Left forelimb (tissue), 1 donor: ENCODE measurements around the gene CHMP4B.
"Not testable (repeated sequence)": the region's sequence is repeated elsewhere in the genome, so short reads cannot be mapped to it uniquely, and the experiment has no call there.

Experiments
- DNase-seq: peaks from one replicate; pipeline ENCODE4 v3.0.0-alpha.2; 2018; ENCODE audit warnings: low spot score

CHMP4B gene

DNA sequence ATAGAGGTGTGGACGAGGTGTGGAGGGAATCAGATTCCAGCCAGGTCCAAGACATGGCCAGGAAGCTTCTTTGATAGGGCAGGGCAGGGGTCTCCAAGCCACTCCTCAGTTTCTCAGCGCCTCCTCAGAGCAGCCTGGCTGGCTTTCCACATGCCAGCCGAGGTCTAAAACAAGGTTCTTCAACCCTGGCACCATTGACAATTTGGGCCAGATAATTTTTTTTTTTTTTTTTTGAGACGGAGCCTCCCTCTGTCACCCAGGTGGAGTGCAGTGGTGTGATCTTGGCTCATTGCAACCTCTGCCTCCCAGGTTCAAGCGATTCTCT, 21.3 kb upstream of the CHMP4B start:
- no peak for DNase-seq

DNA sequence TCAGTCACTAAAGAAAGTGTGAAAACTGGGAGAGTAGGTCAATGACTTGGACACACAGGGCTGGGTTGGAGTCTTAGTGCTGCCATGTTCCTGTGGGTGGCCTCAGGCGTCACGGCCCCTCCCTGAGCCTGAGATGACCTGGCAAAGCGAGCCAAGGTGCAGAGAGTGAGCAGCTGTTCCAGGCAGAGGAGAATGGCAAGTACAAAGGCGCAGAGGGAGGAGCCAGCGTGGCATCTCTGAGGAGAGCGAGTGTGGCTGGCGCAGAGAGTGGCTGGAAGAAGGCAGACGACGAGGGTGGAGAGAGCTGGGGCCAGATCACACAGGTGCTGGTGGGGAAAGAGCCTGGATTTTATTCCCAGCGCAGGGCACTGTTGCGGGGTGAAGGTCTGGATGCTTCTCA, 20.6 kb upstream of the CHMP4B start:
- DNase-seq = no peak

DNA sequence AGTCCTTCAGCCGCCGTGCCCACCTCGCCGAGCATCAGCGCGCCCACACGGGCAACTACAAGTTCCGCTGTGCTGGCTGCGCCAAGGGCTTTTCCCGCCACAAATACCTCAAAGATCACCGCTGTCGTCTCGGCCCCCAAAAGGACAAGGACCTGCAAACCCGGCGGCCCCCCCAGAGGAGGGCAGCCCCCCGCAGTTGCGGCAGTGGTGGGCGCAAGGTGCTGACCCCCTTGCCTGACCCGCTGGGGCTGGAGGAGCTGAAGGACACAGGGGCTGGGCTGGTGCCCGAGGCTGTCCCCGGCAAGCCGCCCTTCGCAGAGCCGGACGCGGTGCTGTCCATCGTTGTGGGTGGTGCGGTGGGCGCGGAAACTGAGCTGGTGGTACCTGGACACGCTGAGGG, 20.1 kb upstream of the CHMP4B start:
- no peak for DNase-seq

DNA sequence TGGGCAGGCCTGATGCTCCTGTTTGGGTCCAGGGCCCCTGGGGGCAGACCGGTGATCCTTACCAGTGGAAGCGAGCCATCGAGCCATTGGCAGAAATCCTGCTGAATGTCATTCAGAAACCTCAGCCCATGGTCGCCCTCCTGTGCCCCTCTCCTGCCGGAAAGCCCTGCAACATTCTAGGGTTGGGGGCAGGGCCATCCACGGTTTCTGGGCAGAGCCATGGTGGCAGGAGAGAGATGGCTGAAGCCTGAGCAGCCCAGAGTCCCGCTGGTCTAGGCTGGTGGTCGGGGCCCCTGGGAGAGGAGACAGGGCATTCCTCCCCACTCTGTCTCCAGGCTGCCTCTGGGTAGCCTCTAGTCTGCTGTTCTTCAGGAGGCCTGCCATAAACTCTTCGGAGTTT, 19.6 kb upstream of the CHMP4B start:
- no peak for DNase-seq

DNA sequence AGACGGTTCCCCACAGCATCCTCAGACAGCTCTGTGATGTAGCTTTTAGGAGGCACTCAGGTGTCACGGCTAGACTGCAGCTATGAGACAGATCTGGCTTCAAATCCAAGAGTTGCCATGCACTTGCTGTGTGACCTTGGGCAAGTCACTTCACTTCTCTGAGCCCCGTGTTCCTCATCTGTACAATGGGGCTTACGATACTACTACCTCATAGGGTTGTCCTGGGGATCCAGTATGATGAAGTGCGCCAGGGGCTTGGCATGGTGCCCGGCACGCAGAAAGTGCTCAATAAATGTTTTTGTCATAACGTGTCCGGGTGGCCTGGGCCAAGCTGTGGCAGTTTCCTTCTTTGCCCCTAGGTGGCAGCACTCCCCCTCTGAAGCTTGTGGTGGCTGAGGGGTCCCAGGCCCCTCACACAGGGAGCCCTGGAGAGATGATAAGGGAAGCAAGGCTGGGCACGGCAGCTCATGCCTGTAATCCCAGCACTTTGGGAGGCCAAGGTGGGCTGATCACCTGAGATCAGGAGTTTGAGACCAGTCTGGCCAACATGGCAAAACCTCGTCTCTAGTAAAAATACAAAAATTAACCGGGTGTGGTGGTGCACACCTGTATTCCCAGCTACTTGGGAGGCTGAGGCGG, 19.1 kb upstream of the CHMP4B start:
- no peak for DNase-seq

DNA sequence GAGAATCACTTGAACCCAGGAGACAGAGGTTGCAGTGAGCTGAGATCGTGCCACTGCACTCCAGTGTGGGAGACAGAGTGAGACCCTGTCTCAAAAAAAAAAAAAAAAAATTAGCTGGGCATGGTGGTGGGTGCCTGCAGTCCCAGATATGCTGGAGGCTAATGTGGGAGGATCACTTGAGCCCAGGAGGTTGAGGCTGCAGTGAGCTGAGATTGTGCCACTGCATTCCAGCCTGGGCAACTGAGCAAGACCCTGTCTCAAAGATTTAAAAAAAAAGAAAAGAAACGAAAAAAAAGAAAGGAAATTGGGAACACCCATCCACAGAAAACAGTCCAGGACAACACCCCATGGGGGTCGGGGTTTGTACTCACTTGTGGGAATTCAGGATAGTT, 18.6 kb upstream of the CHMP4B start:
- DNase-seq = not testable (repeated sequence)

DNA sequence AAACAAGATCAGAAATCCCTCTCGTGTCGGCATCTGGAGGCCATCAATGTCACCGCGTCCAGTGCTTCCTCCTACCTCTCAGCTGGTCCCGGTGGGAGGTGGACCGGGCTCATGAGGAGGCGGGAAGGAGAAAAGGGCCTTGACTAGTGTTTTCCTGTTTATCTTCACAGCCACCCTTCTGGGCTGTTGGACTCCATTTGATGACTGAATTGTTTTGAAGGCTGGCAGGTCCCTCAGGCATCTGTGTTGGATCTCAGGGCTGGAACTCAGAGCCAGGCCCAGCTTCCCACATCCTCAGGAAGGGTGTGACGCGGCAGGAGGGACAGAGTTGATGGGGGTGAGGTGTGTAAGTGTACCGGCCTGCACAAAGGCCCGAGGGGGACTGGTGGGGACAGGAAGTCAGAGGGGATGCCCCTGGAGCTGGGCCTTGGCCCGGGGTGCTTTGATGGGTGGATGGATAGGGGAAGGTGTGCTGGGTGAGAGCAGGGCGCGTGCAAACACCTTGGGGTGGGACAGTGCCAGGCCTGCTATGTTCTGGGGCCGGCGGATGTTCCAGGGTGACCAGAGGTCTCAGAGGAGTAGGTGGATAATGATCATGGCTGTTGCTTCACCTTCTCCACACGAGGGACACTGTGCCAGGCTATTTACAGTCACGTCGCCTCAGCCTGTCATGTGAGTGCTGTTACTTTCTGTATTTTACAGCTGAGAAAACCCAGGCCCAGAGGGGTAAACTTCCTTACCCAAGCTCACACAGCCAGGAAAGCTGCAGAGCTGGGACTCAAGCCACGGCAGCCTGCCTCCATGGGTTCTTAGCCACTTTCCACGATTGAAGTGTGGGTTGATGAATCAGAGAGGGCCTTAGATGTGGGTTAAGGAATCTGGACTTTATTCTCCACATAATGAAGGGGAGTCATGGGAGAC, 17.9 kb upstream of the CHMP4B start:
- no peak for DNase-seq

DNA sequence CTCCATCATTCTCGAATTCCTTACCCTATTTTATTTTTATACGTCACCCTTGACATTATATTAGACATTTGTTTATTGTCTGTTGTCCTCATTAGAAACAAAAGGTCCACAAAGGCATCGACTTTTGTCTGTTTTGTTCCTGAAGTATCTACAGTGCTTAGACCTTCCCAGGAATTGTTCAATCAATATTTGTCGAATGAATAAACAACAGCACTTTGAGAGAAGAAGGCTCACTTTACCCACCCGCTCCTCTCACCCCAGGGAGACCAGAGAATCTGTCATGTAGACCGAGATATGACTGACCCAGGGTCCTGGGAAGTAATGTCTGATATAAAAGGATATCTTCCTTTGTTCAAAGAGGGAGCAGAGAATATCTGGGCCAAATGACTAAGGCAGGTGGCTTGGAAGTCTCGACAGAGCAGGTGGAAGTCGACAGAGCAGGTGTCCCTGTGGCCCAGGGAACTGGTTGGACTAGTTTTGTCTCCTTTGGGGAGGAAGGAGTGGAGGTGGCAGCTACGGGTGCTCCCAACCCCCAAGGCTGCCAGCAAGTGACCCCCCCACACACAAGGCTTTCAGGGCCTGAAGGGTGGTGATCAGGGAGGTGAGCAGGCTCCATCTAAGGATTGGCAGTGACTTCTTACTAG, 14.8 kb upstream of the CHMP4B start:
- DNase-seq = no peak

DNA sequence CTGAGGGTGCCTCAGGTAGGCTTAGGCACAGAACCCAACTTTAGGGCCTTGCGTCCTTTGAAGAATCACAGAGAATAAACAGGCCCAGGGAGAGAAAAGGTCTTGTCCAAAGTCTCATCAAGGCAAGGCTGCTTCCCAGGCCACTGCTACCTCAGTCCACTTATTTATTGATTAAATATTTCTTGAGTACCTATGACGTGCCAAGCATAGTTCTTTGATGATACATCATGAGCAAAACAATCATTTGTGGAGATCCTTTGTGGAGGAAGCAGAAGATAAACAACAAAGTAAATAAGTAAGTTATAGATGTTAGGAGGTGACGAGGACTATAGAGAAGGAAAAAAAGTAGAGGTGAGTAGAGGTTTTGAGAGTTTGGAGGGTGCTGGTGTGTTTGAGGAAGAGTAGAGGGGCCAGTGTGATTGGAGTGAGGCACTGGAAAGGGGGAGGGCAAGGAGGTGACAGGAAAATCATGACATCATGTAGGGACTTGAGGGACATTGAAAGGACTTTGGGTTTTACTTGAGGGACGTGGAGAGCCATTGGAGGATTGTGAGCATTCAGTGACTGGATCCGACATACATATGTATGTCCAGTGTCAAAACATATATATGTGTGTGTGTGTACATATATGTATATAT, 14.1 kb upstream of the CHMP4B start:
- DNase-seq = no peak

DNA sequence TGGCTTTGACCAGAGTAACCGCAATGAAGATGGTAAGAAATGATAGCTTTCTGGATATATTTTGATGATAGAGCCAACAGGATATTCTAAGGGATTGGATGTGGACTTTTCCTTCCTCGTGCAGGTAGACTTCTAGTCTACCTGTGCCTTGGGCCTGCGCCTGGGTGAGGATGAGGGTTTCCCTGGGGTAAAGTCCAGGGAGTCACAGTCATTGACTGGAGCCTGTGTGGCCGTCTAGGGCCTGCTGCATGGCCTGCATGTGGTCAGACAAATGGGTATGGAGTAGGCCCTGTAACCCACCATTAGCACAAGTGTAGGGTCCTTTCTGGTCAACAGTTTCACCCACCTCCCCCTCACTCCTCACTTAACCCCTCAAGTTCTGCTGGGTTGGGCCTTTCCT, 12.7 kb upstream of the CHMP4B start:
- DNase-seq = no peak

DNA sequence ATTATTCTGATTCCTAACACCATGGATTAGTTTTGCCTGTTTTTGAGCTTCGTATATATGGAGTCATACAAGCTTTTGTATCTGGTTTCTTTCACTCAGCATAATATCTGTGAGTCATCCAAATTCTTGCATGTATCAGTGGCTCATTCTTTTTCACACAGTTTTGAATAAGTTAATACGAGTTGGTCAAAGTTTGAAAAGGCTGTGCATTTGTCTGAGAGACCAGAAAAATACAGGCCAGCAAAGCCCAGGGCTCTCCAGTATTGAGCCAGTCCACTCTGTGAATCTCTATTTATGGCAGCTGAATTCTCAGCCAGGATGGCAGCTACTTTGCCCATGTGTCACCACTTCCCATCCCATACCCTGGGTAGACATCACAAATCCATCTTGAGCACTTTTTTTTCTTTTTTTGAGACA, 7.2 kb upstream of the CHMP4B start:
- DNase-seq = no peak

DNA sequence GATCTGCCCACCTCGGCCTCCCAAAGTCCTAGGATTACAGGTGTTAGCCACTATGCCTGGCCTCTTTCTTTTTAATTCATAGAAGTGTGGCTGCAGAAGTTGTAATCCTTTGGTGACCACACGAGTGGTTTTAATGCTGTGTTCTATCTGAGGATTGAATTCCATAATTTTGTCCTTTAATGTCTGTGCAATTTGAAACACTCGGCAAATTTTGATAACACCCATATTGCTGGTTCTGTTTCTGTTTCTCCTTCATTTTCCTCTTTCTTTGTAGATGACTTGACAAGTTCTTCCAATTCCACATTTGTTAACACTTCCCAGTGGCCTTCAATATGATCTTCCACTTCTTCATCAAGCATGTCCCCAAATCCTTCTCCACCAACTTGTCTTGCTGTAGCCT, 2.8 kb upstream of the CHMP4B start:
- DNase-seq = no peak

DNA sequence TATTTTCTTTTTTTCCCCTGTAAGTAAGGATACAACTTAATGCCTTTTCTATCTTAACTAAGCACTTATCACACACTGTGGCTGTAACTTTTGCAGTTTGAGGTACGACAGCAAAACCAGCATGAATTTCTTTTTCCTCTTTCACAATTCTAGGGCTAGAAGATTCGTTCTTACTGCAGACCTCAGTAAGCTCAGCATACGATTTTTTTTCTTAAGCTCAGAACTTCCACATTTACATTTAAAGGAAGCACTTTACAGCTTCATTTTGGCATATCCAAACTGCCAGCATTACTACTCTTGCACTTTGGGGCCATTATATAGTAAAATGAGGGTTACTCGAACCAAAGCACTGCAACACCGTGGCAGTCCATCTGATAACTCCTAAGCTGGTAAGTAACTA, 889 bp upstream of the CHMP4B start:
- no peak for DNase-seq

DNA sequence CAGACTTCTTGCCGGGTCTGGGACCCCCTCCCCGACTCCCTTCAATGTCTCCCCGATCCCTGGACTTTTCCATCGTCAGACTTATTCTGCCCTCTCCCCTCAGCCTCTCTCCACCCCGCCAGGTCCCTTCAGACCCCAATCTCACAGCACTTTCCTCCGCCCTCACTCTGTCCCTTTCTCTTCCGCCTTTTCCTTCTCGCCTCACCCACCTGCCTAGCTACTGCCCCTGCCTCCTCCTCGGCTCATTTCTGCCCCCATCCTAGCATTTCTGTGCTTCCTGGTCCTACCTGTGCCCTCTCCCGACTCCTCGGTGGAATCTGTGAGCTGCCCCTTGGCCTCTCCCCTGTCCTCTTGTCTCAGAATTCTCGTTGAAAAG, 616 bp downstream of the CHMP4B start:
- DNase-seq = no peak

DNA sequence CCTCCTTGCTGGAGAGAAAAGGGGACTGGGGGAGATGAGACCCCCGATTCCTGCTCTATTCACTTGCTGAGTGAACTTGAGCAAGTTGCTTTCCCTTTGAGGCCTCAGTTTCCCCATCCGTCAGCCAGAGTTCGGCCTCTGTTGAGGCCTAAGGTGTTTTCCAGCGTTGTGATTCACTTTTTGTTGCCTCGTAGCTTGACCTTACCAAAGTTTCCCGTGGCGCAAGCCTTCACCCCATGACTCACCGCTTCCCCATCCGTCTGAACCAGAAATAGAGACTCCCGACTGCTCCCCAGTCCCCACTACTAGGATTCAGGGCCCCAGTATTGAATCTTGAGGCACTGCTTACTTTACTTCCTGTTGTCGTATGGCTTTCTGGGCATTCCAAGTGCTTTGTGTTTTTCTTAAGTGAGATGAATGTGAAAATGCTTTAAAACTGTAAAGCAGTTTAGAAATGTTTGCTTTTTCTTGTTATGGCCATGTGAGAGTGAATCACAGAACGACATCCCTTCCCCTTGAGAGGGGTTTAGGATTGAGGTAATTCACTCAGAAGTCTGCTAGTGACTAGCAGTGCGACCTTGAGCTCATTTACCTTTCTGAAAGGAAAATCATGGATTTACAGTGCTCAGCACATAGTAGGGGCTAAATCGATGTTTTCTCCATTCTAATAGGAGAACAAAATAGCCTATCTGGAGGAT, 1.2 kb downstream of the CHMP4B start:
- DNase-seq = no peak

DNA sequence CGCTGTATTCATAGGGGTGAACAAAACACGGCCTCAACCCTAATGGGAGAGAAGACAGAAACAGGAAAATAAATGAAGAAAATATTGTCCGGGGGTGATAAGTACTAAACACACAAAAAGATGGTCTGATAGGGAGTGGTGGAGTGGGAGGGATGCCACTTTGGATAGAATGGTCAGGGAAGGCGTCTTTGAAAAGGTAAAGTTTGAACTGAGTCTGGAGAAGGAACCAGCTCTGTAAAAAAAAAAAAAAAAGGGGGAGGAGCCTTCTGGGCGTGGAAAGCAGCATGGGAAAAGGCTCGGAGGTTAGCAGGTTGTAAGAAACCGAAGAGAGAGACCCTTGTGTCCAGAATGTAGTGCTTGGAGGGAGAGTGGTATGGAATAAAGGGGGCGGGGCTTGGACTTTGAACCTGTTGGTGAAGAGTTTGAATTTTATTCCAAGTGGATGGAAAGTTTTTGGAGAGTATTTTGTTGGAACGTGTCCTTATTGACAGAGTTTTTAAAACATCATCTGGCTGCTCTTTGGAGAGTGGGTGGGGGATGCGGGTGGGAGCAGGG, 1.8 kb downstream of the CHMP4B start:
- no peak for DNase-seq

DNA sequence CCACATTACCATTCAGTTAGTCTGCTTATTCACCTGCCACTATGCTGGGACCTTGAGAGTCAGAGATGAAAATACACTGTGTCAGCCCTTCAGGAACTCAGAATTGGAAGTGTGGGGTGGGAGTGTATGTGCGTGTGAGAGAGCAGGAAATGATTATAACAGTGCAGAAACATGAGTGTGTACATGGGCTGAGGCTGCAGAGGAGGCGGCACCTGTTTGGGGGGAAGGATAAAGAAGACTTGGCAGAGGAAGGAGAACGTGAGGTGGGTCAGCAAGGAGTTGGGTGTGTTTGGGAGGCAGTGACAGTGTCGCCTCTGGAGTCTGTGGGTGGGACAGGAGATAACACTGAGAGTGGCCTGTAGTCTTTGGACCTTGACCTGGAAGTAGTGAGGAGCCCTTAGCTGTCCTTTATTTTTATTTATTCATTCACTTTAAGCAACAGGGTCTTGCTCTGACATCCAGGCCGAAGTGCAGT, 3.1 kb downstream of the CHMP4B start:
- DNase-seq = no peak

DNA sequence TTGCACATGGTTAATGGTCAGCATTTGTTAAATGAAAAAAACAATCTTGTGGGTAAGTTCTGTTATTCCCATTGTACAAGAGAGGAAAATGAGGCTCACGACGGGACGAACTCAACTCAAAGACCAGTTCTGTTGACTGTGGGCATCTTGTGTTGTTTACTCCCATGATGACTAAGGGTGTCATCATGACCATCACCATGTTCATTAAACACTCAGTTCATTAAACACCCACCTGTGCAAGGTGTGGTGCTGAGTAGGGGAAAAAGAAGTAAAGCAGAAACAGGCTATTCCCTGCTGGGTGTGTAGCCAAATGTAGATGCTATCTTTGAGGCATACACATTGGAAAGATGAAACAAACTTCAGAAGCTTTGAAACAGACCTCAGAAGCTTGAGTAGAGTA, 4.5 kb downstream of the CHMP4B start:
- no peak for DNase-seq

DNA sequence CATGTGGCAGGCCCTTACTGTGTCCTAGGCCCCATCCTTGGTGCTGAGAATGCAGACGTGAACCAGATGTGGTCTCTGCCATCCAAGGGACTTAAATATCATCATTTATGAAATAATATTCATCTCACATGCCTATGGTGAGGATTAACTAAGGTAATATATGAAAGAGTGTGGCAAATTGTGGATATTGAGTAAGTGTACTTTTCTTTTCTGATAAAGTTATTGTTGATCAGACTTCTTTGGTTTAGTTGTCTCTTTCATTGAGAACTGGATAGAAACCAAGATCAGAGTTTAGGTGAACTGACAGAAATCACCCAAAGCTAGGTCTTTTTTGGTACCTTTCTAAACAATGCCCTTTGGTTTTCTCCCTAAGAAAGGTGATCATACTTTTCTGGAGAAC, 5.0 kb downstream of the CHMP4B start:
- no peak for DNase-seq

DNA sequence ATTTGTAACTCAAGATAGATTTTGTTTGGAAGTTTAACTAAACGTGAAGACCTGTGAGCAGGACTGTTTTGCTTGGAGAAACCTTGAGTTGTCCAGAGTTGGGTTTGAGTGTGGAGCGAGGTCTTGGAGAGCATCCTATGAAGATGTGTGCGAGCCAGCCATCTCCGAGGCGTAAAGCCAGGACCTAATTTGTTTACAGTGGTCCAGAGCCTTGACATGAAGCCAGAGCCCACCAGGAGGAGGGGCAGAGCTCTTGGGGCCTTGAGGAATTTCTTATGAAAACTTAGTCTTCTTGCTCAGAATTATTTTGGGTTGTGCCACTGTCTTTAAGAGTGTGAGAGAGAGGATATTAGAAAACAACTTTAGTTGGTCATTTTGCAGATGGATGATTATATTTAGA, 6.3 kb downstream of the CHMP4B start:
- DNase-seq = no peak

DNA sequence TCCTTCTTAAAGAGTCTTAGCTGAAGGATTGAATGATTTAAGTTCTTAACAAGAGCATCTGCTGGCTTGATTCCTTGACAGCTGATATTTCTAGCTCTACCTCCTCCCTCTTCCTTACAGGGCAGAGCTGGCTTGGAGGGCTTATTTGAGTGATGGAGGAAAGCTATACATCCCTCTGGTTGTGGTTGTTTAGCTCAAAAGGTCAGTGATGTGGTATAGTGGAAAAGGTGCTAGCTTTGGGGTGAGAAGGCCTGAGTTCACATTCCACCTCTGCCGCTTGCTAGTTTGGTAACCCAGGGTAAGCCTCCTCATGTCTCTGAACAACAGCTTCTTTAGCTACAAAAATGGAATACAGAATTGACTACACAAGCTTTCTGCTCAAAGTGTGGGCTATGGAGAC, 8.3 kb downstream of the CHMP4B start:
- no peak for DNase-seq

DNA sequence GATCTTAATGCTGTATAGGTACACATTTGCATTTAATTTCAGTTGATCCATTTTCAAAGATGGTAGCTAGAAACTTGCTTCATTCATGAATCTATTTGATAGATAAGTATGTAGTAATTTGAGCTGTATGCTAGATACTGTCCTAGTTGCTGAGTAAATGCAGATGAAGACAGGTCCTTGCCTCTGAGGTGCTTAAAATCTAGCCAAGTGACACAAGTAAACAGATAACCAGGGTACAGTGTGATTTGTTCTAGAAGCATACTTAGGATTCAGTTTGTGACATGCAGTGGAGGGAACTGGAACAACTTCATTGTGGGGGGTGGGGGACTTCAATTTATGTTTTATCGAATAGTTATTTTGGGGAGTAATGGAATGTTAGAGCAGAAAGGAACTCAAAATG, 9.2 kb downstream of the CHMP4B start:
- DNase-seq = no peak
